ENCODE data around the gene GNAT1.

Gene GNAT1

GRCh38 chr3:50182533-50183099, 8.8 kb upstream of the GNAT1 start:
- DNase-seq: no peak

GRCh38 chr3:50183755-50184154, 7.7 kb upstream of the GNAT1 start:
- no peak for DNase-seq

- no peak for DNase-seq
These were observed 7.0 kb upstream of the GNAT1 start for GRCh38 chr3:50184242-50184978.

- no peak for DNase-seq
These were observed 6.2 kb upstream of the GNAT1 start for GRCh38 chr3:50185230-50185629.

GRCh38 chr3:50186096-50186495, 5.3 kb upstream of the GNAT1 start:
- DNase-seq: no peak

GRCh38 chr3:50187750-50188149, 3.7 kb upstream of the GNAT1 start:
- no peak for DNase-seq

GRCh38 chr3:50189274-50189673, 2.1 kb upstream of the GNAT1 start:
- peak; percentile 41 for DNase-seq

- DNase-seq: no peak
These were observed 1.4 kb upstream of the GNAT1 start for GRCh38 chr3:50189989-50190388.

GRCh38 chr3:50192124-50192523, 714 bp downstream of the GNAT1 start:
- DNase-seq: no peak

- no peak for DNase-seq
These were observed 1.3 kb downstream of the GNAT1 start for GRCh38 chr3:50192689-50193141.

- DNase-seq: no peak
These were observed 1.9 kb downstream of the GNAT1 start for GRCh38 chr3:50193286-50193685.

GRCh38 chr3:50193746-50194127, 2.3 kb downstream of the GNAT1 start:
- no peak for DNase-seq

- peak; percentile 38 for DNase-seq
These were observed 2.9 kb downstream of the GNAT1 start for GRCh38 chr3:50194128-50194902.

- no peak for DNase-seq
These were observed 3.6 kb downstream of the GNAT1 start for GRCh38 chr3:50194903-50195500.

- no peak for DNase-seq
These were observed 4.3 kb downstream of the GNAT1 start for GRCh38 chr3:50195501-50196252.

GRCh38 chr3:50196253-50196801, 4.9 kb downstream of the GNAT1 start:
- no peak for DNase-seq

- no peak for DNase-seq
These were observed 10.3 kb downstream of the GNAT1 start for GRCh38 chr3:50201573-50202315.

GRCh38 chr3:50202353-50203112, 11.1 kb downstream of the GNAT1 start:
- no peak for DNase-seq

GRCh38 chr3:50203113-50203808, 11.9 kb downstream of the GNAT1 start:
- DNase-seq: no peak

All from COR-L47 (cell line).